NT2/D1 (cell line): ENCODE data around the gene HLA-DPB1.

ENCODE experiments used
- SUZ12 ChIP-seq: IDR thresholded peaks from 2 replicates; pipeline ENCODE4 v1.6.1; 2011; ENCODE audit not compliant: insufficient read length, insufficient read depth; ENCODE audit errors: extremely low read depth
- YY1 ChIP-seq: IDR thresholded peaks from 2 replicates; pipeline ENCODE4 v1.6.1; 2011; ENCODE audit not compliant: insufficient read length, insufficient read depth

- TF ChIP-seq YY1, result no peak
- no peak for TF ChIP-seq SUZ12
Observed at GRCh38 chr6:33081098-33081824, 5.5 kb downstream of the HLA-DPB1 start.
